Endothelial cell of umbilical vein (primary cell): ENCODE data around the gene ATCAY.

ENCODE experiments used
- EZH2 ChIP-seq: IDR thresholded peaks from 2 replicates; pipeline ENCODE4 v1.6.1; 2012; ENCODE audit warnings: borderline replicate concordance, low read depth, mild to moderate bottlenecking, moderate library complexity, low read length, inconsistent platforms; ENCODE audit not compliant: severe bottlenecking
- FOS ChIP-seq: IDR thresholded peaks from 2 replicates; pipeline ENCODE4 v1.6.1; 2011; ENCODE audit warnings: mild to moderate bottlenecking, low read length, moderate library complexity, borderline replicate concordance; ENCODE audit not compliant: insufficient read depth
- JUN ChIP-seq: IDR thresholded peaks from 2 replicates; pipeline ENCODE4 v1.6.1; 2011; ENCODE audit warnings: borderline replicate concordance, low read depth; ENCODE audit not compliant: insufficient read length, insufficient read depth
- POLR2A ChIP-seq: IDR thresholded peaks from 2 replicates; pipeline ENCODE4 v1.6.1; 2012; ENCODE audit warnings: low read depth, mild to moderate bottlenecking, control low read depth, low read length
- POLR2AphosphoS5 ChIP-seq: IDR thresholded peaks from 2 replicates; pipeline ENCODE4 v1.6.1; 2012; ENCODE audit warnings: low read depth, mild to moderate bottlenecking, control low read depth, low read length, moderate library complexity; ENCODE audit not compliant: insufficient read depth
- TF ChIP-seq, protein P1 (sequence below), 2 donors: IDR thresholded peaks; 1 replicate in 1 of 2; 2 replicates in 1 of 2; pipeline ENCODE4 v1.5.1; 2011; ENCODE audit warnings: low read length in 2 of 2, mild to moderate bottlenecking in 2 of 2, moderate library complexity in 2 of 2, control low read depth in 1 of 2, inconsistent platforms in 1 of 2, low read depth in 1 of 2; ENCODE audit not compliant: insufficient read depth in 1 of 2; ENCODE audit errors: extremely low read depth in 1 of 2
- TF ChIP-seq, protein P2 (sequence below): IDR thresholded peaks from 2 replicates; pipeline ENCODE4 v1.6.1; 2011; ENCODE audit not compliant: insufficient read depth, insufficient read length

DNA sequence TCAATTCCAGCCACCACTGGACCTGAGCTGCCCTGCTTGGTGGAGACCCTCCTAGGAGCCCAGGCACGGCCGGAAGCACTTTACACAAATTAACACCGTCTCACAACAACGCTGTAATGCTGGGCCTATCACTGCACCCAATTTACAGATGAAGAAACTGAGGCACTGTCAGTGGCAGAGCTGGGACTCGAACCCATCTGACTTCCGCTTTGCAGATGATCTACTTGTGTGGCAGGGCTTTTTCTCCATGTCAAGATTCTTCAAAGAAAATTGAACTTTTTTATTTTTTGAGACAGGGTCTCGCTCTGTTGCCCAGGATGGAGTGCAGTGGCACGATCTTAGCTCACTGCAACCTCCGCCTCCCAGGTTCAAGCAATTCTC is 45.4 kb upstream of the ATCAY start:
- no peak for TF ChIP-seq POLR2A
- TF ChIP-seq, protein P1, sequence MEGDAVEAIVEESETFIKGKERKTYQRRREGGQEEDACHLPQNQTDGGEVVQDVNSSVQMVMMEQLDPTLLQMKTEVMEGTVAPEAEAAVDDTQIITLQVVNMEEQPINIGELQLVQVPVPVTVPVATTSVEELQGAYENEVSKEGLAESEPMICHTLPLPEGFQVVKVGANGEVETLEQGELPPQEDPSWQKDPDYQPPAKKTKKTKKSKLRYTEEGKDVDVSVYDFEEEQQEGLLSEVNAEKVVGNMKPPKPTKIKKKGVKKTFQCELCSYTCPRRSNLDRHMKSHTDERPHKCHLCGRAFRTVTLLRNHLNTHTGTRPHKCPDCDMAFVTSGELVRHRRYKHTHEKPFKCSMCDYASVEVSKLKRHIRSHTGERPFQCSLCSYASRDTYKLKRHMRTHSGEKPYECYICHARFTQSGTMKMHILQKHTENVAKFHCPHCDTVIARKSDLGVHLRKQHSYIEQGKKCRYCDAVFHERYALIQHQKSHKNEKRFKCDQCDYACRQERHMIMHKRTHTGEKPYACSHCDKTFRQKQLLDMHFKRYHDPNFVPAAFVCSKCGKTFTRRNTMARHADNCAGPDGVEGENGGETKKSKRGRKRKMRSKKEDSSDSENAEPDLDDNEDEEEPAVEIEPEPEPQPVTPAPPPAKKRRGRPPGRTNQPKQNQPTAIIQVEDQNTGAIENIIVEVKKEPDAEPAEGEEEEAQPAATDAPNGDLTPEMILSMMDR (IDR thresholded peaks at IDR 0.05; ENCODE audit: extremely low read depth in 1 of 2, insufficient read depth in 1 of 2, low read depth in 1 of 2, low read length in 2 of 2), result no peak
- TF ChIP-seq POLR2AphosphoS5, result no peak
- no peak for TF ChIP-seq EZH2
- no peak for TF ChIP-seq JUN
- no peak for TF ChIP-seq FOS
- TF ChIP-seq, protein P2, sequence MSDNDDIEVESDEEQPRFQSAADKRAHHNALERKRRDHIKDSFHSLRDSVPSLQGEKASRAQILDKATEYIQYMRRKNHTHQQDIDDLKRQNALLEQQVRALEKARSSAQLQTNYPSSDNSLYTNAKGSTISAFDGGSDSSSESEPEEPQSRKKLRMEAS, result no peak
